Gastroesophageal sphincter (tissue), 4 donors: ENCODE results near the gene SPON2. TPM values are rescaled to one million over a fixed set of nuclear protein-coding genes. Genes with fewer than 3 reads are reported as not detected.
A peak's percentile ranks its signal among the peaks of the same experiment; 100 is the strongest.

Experiments
- ATAC-seq: fragments of 150-250 bp; one replicate; pipeline ENCODE4 v1.9.1; 2016; ENCODE audit warnings: mild to moderate bottlenecking, moderate library complexity
- H3K27ac ChIP-seq, 4 donors: fragments of 200-600 bp; sonication (generic) in 3 of 4; 1 replicate in 3 of 4; 2 replicates in 1 of 4; pipeline ENCODE4 v1.5.1; 2016 to 2019
- H3K27me3 ChIP-seq: fragments of 200-600 bp; sonication (generic); one replicate; pipeline ENCODE4 v1.5.1; 2019
- H3K36me3 ChIP-seq, 2 donors: fragments of 200-600 bp; sonication (generic); one replicate each; pipeline ENCODE4 v1.5.1; 2019; ENCODE audit warnings: control low read depth in 1 of 2
- H3K4me1 ChIP-seq, 3 donors: fragments of 200-600 bp; sonication (generic); 1 replicate in 2 of 3; 2 replicates in 1 of 3; pipeline ENCODE4 v1.5.1; 2016 to 2019; ENCODE audit warnings: control low read depth in 2 of 3
- H3K4me3 ChIP-seq, 2 donors: fragments of 200-600 bp; sonication (generic); one replicate each; pipeline ENCODE4 v1.5.1; 2019; ENCODE audit warnings: mild to moderate bottlenecking in 1 of 2, moderate library complexity in 1 of 2
- H3K9me3 ChIP-seq, 3 donors: fragments of 200-600 bp; sonication (generic); one replicate each; pipeline ENCODE4 v1.5.1; 2017 to 2019; ENCODE audit warnings: control low read depth in 2 of 3
- CTCF ChIP-seq, 4 experiments: fragments of 200-600 bp in 2 of 4; fragments of 450-650 bp in 2 of 4; sonication (generic) in 1 of 4; IDR thresholded peaks; one replicate each; pipeline ENCODE4 v1.5.1; 2017 to 2019; ENCODE audit warnings: antibody characterized with exemption in 4 of 4, mild to moderate bottlenecking in 2 of 4, moderate library complexity in 2 of 4
- EP300 ChIP-seq: sonication (generic); formaldehyde crosslinking; IDR thresholded peaks from one replicate; pipeline ENCODE4 v1.6.1; 2017; ENCODE audit warnings: antibody characterized with exemption, mild to moderate bottlenecking
- POLR2A ChIP-seq, 2 donors: fragments of 450-650 bp; IDR thresholded peaks; one replicate each; pipeline ENCODE4 v1.6.1; 2017; ENCODE audit warnings: antibody characterized with exemption in 2 of 2, mild to moderate bottlenecking in 2 of 2, moderate library complexity in 1 of 2
- POLR2AphosphoS5 ChIP-seq: sonication (generic); formaldehyde crosslinking; IDR thresholded peaks from one replicate; pipeline ENCODE4 v1.6.1; 2017; ENCODE audit warnings: antibody characterized with exemption
- WGBS, 2 donors: methylation state at CpG; one replicate each; pipeline ENCODE4 v1.1.5; 2018; ENCODE audit warnings: low coverage in 1 of 2; 5-methylcytosine and 5-hydroxymethylcytosine counted together
- total RNA-seq, 4 donors: library from RNA; depleted of rRNA; stranded (reverse); fragments of >200 nt; gene quantifications; one replicate each; pipeline ENCODE4 v1.1.0, GENCODE V29; 2016

SPON2 gene
- total RNA-seq, 4 donors from 2014 or later: 16.3 to 72.5 (median 55.0) TPM

GRCh38 chr4:1209821-1210220 lies 37.4 kb upstream of the SPON2 start:
- Histone ChIP-seq H3K9me3 (no peaks in the 10 kb centered on the region), H3K4me1 (peaks cover 9 to 72% (median 50%) of the 10 kb centered on the region in 3 donors), H3K36me3 (peaks cover 0 to 39% of the 10 kb centered on the region in 2 donors), H3K4me3 (peak overlapping the region in 1 of 2 donors; percentile 5), H3K27me3 (no peaks in the 10 kb centered on the region), H3K27ac (peak overlapping the region in 3 of 4 donors; percentile 73 to 79 (median 76))
- WGBS, 2 donors: no CpG with 5 or more reads among the region's 11 CpGs
- no peak for TF ChIP-seq POLR2A (IDR thresholded peaks at IDR 0.05)
- peak; percentile 65 for TF ChIP-seq POLR2AphosphoS5
- ATAC-seq: peak; percentile 89

- H3K27me3 ChIP-seq: no peaks in the 10 kb centered on the region
- peak overlapping the region in 1 of 2 donors; percentile 5 for H3K4me3 ChIP-seq
- H3K27ac ChIP-seq: peak overlapping the region in 3 of 4 donors; percentile 73 to 79 (median 76)
- H3K9me3 ChIP-seq: no peaks in the 10 kb centered on the region
- WGBS, 2 donors: 60 to 61% methylated on average over 10 to 17 of the region's 31 CpGs
- H3K4me1 ChIP-seq: peaks cover 9 to 74% (median 48%) of the 10 kb centered on the region in 3 donors
- peak; percentile 8 for ATAC-seq
- no peak for TF ChIP-seq POLR2A (IDR thresholded peaks at IDR 0.05)
- no peak for TF ChIP-seq EP300
- TF ChIP-seq CTCF (IDR thresholded peaks at IDR 0.05): no peak
- no peak for TF ChIP-seq POLR2AphosphoS5
- peaks cover 0 to 32% of the 10 kb centered on the region in 2 donors for H3K36me3 ChIP-seq
These were observed 36.8 kb upstream of the SPON2 start for GRCh38 chr4:1208970-1209704.

DNA sequence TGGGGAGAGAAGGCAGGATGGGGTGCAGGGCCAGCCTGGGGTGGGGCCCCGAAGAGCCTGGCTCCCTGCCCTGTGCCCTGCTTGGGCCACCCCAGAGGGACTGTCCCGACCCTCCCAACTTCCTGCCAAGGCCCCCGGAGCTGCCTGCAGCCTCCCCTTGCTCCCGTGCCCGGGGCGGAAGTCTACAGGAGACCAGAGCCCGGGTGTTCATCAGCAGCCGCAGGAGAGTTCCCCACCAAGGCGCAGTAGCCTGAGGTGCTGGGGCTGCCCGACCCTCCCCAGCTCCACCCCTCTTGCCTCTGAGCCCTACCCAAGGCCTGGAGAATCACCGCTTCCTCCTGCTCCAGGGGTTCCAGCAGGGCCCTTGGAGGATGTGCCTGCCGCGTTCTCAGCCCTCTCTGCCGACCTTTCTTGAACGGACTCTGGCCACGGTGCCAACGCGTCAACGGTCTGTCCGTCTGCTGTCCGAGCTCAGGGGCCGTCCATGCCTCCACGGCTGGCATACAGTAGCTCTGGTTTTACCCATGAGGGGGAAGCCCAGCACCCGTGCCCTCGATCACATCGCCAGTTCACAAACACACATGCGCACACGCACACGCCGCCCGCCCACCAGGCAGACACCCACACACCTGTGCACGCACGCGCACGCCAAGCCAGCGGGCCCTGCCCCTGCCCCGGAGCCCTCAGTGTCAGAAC lies 36.0 kb upstream of the SPON2 start:
- Histone ChIP-seq H3K27ac (peak overlapping the region in 3 of 4 donors; percentile 73 to 79 (median 76)), H3K4me3 (no peak overlapping the region), H3K4me1 (peaks cover 9 to 74% (median 48%) of the 10 kb centered on the region in 3 donors), H3K36me3 (peaks cover 0 to 25% of the 10 kb centered on the region in 2 donors), H3K27me3 (no peaks in the 10 kb centered on the region), H3K9me3 (no peaks in the 10 kb centered on the region)
- TF ChIP-seq CTCF (IDR thresholded peaks at IDR 0.05) (no peak), POLR2AphosphoS5 (no peak), POLR2A (IDR thresholded peaks at IDR 0.05) (no peak), EP300 (no peak)
- WGBS, 2 donors: 75% methylated on average over 7 of the region's 37 CpGs; no CpG with 5 or more reads in 1 of the 2 donors
- ATAC-seq: no peak

- no peak overlapping the region for H3K4me3 ChIP-seq
- no peaks in the 10 kb centered on the region for H3K27me3 ChIP-seq
- WGBS, 2 donors: 100% methylated on average over 4 to 8 of the region's 31 CpGs
These were observed 35.4 kb upstream of the SPON2 start for GRCh38 chr4:1207603-1208265.

More at GRCh38 chr4:1207603-1208265, 35.4 kb upstream of the SPON2 start:
- peaks cover 9 to 77% (median 49%) of the 10 kb centered on the region in 3 donors for H3K4me1 ChIP-seq
- TF ChIP-seq POLR2A (IDR thresholded peaks at IDR 0.05) (no peak), POLR2AphosphoS5 (peak; percentile 26), EP300 (no peak), CTCF (IDR thresholded peaks at IDR 0.05) (no peak)
- H3K9me3 ChIP-seq: no peaks in the 10 kb centered on the region
- H3K27ac ChIP-seq: peak overlapping the region in 3 of 4 donors; percentile 73 to 79 (median 76)
- ATAC-seq: peak; percentile 42
- H3K36me3 ChIP-seq: peaks cover 0 to 18% of the 10 kb centered on the region in 2 donors
